Breast epithelium (tissue), 4 donors: ENCODE data around the gene CASS4. TPM values are rescaled to one million over a fixed set of nuclear protein-coding genes. Genes with fewer than 3 reads are reported as not detected.

ENCODE experiments used
- DNase-seq, 2 donors: peaks; one replicate each; pipeline ENCODE4 v3.0.0-alpha.2; 2019; ENCODE audit warnings: low spot score in 2 of 2
- H3K27ac ChIP-seq, 2 donors: fragments of 200-600 bp; sonication (generic) in 1 of 2; one replicate each; pipeline ENCODE4 v1.5.1; 2016 to 2019; ENCODE audit warnings: mild to moderate bottlenecking in 1 of 2
- H3K27me3 ChIP-seq, 2 donors: fragments of 200-600 bp; sonication (generic) in 1 of 2; one replicate each; pipeline versions ENCODE4 v1.5.1 to v1.6.0; 2017 to 2019; ENCODE audit warnings: control low read depth in 1 of 2, mild to moderate bottlenecking in 1 of 2
- H3K36me3 ChIP-seq: fragments of 200-600 bp; one replicate; pipeline ENCODE4 v1.5.1; 2019
- H3K4me1 ChIP-seq, 2 donors: fragments of 200-600 bp; sonication (generic); one replicate each; pipeline ENCODE4 v1.5.1; 2016 to 2019; ENCODE audit warnings: control low read depth in 1 of 2
- H3K4me3 ChIP-seq, 3 donors: fragments of 200-600 bp; sonication (generic); 1 replicate in 2 of 3; 2 replicates in 1 of 3; pipeline ENCODE4 v1.5.1; 2016 to 2019; ENCODE audit warnings: mild to moderate bottlenecking in 3 of 3, moderate library complexity in 2 of 3
- H3K9me3 ChIP-seq, 2 donors: fragments of 200-600 bp; sonication (generic) in 1 of 2; one replicate each; pipeline ENCODE4 v1.5.1; 2016 to 2019; ENCODE audit warnings: control low read depth in 1 of 2
- POLR2A ChIP-seq: fragments of 450-650 bp; IDR thresholded peaks from one replicate; pipeline ENCODE4 v1.6.1; 2016; ENCODE audit warnings: antibody characterized with exemption, mild to moderate bottlenecking, moderate library complexity
- POLR2AphosphoS5 ChIP-seq, 3 donors: sonication (generic); formaldehyde crosslinking; IDR thresholded peaks; one replicate each; pipeline ENCODE4 v1.6.1; 2017; ENCODE audit warnings: antibody characterized with exemption in 3 of 3
- intact Hi-C: fragments of 100-400 bp; cut with DNase I; formaldehyde crosslinking; loops from one replicate; pipeline ENCODE4 v1.15.1; 2023; ENCODE audit warnings: low total_unique reads
- total RNA-seq, 3 donors: library from RNA; depleted of rRNA; stranded (reverse); fragments of >200 nt; gene quantifications; one replicate each; pipeline ENCODE4 v1.1.0, GENCODE V29; 2016
- TF ChIP-seq, protein P1 (sequence below), 3 donors: fragments of 450-650 bp; IDR thresholded peaks; one replicate each; pipeline ENCODE4 v1.5.1; 2016 to 2017; ENCODE audit warnings: antibody characterized with exemption in 3 of 3, mild to moderate bottlenecking in 3 of 3, moderate library complexity in 3 of 3

The CASS4 gene
- total RNA-seq, 3 donors from 2014 or later: 1.6 to 3.4 (median 2.2) TPM

DNA sequence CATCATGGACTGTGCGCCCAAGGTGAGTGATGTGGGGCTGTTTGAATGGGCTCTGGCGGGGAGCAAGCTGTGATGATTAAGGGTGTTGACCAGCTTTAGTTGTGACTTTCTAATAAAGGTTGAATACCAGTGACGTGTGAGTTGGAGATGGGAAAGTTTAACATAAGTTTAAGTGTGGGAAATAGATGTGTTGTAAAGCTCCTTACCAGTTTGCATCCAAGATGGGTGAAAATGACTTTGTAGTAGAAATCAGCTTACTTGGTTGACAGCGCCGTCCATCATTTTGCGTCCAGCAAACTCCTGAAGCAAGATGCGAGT, 372 bp downstream of the CASS4 start:
- Histone ChIP-seq H3K9me3 (no peaks in the 10 kb centered on the region), H3K27ac (peak overlapping the region; percentile 5 to 65), H3K4me1 (no peaks in the 10 kb centered on the region), H3K36me3 (no peaks in the 10 kb centered on the region), H3K27me3 (no peaks in the 10 kb centered on the region), H3K4me3 (peak overlapping the region in 2 of 3 donors; percentile 14 to 41)
- intact Hi-C loops: no loop called here
- TF ChIP-seq POLR2A: no peak
- TF ChIP-seq, protein P1, sequence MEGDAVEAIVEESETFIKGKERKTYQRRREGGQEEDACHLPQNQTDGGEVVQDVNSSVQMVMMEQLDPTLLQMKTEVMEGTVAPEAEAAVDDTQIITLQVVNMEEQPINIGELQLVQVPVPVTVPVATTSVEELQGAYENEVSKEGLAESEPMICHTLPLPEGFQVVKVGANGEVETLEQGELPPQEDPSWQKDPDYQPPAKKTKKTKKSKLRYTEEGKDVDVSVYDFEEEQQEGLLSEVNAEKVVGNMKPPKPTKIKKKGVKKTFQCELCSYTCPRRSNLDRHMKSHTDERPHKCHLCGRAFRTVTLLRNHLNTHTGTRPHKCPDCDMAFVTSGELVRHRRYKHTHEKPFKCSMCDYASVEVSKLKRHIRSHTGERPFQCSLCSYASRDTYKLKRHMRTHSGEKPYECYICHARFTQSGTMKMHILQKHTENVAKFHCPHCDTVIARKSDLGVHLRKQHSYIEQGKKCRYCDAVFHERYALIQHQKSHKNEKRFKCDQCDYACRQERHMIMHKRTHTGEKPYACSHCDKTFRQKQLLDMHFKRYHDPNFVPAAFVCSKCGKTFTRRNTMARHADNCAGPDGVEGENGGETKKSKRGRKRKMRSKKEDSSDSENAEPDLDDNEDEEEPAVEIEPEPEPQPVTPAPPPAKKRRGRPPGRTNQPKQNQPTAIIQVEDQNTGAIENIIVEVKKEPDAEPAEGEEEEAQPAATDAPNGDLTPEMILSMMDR (IDR thresholded peaks at IDR 0.05): no peak
- TF ChIP-seq POLR2AphosphoS5 (IDR thresholded peaks at IDR 0.05): no peak
- DNase-seq: no peak

DNA sequence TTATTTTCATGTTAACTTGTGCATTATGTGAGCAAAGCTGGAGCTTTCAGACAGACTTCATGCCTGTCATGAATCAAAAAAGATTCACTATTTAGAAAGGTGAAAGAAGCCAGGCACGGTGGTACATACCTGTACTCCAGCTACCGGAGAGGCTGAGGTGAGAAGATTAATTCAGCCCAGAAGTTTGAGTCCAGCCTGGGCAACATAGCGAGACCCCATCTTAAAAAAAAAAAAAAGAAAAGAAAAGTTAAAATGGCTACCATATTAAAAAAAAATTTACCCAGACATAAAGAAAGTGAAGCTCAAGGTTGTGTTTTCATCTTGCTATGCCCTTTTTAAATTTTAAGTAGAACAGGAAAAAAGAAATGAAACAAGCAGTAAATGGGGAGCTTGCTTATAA, 889 bp downstream of the CASS4 start:
- H3K36me3 ChIP-seq: no peaks in the 10 kb centered on the region
- peak overlapping the region in 1 of 3 donors; percentile 14 for H3K4me3 ChIP-seq
- intact Hi-C loops: no loop called here
- no peak for TF ChIP-seq POLR2AphosphoS5 (IDR thresholded peaks at IDR 0.05)
- no peak for TF ChIP-seq POLR2A
- TF ChIP-seq, protein P1 (IDR thresholded peaks at IDR 0.05): no peak
- no peak for DNase-seq
- H3K27me3 ChIP-seq: no peaks in the 10 kb centered on the region
- peak overlapping the region in 1 of 2 donors; percentile 65 for H3K27ac ChIP-seq
- H3K9me3 ChIP-seq: no peaks in the 10 kb centered on the region
- no peaks in the 10 kb centered on the region for H3K4me1 ChIP-seq

DNA sequence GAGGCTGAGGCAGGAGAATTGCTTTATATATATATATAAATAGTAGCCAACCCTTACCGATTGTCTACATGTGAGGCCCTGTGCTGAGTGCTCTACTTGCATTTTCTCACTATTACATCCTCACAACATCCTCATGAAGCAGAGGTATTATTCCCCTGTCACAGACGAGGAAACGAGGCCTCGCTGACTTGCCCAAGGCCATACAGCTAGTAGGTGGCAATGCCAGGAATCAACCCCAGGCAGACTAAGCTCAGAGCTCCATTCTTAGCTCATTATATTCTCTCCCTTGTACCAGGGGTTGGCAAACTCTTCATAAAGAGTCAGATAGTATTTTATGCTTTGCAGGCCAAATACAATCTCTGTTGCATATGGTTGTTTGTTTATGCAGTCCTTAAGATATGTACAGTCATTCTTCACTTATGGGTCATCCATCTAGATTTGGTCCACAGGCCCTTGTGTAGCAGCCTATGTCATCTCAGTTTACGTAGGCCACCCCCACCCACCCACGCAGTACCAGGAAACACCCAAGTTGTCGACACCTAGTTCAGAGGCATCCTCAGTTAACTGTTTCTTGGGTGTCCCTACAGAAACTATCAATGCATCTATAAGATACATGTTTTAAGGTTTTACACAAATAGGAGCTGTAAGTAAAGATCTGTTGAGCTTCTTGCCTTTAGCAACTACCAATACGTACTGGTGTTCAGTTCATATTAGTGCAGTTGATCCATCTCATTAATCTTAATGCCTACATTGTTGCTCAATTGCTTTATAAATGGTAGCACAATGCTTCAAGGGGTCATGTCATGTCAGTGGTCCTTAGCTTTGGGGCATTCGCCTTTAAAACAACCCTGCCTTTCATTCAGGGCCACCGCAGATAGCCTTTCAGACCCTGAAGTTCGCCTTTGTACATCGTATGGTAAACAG, 3.0 kb downstream of the CASS4 start:
- no peak overlapping the region for H3K4me3 ChIP-seq
- TF ChIP-seq POLR2A (no peak), POLR2AphosphoS5 (IDR thresholded peaks at IDR 0.05) (no peak)
- TF ChIP-seq, protein P1 (IDR thresholded peaks at IDR 0.05): no peak

DNA sequence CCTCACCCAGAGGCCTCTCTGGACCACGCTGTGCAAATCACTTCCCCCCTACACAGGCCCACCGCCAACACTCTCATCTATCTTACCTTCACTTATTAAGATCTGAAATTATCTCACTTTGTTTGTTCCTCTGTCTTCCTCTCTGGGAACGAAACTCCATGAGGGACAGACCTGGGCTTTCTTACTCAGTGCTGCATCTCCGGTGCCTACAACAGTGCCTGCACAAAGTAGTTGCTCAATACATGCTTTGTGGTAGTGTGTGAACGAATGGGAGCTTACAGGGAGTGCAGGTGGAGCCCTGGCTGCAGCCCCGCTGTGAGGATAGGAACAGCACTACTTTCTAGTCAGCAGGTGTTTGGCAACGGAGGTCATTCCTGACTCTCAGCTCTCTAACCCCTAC, 5.3 kb downstream of the CASS4 start:
- Histone ChIP-seq H3K36me3 (no peaks in the 10 kb centered on the region), H3K27ac (no peak overlapping the region), H3K27me3 (no peaks in the 10 kb centered on the region), H3K4me3 (no peak overlapping the region), H3K9me3 (no peaks in the 10 kb centered on the region), H3K4me1 (no peaks in the 10 kb centered on the region)
- TF ChIP-seq, protein P1 (IDR thresholded peaks at IDR 0.05): no peak
- TF ChIP-seq POLR2AphosphoS5 (IDR thresholded peaks at IDR 0.05) (no peak), POLR2A (no peak)
- no peak for DNase-seq
- intact Hi-C loops: no loop called here

More for the DNA sequence above, 3.0 kb downstream of the CASS4 start:
- intact Hi-C loops: no loop called here
- Histone ChIP-seq H3K36me3 (no peaks in the 10 kb centered on the region), H3K27ac (no peak overlapping the region), H3K4me1 (no peaks in the 10 kb centered on the region), H3K27me3 (no peaks in the 10 kb centered on the region), H3K9me3 (no peaks in the 10 kb centered on the region)
- DNase-seq: no peak

DNA sequence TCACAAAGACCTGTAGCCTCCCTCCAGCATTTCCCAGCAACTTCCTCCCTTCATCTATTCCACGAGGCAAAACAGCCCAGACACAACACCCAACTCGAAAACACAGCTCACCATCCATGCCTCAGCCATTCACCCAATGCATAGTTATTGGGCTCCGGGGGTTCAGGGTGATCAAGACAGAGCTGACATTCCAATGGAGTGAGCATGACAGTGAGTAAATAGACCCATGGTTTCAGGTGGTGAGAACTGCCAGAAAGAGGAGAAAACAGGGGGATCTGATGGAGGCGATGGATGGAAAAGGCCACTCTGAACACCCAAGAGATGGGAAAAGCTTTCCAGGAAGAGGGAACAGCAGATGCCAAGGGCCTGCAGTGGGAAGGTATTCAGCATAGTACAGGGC, 5.9 kb downstream of the CASS4 start:
- Histone ChIP-seq H3K27me3 (no peaks in the 10 kb centered on the region), H3K9me3 (no peaks in the 10 kb centered on the region), H3K27ac (no peak overlapping the region), H3K4me1 (no peaks in the 10 kb centered on the region), H3K36me3 (no peaks in the 10 kb centered on the region), H3K4me3 (no peak overlapping the region)
- no peak for DNase-seq
- intact Hi-C loops: no loop called here
- TF ChIP-seq, protein P1 (IDR thresholded peaks at IDR 0.05): no peak
- no peak for TF ChIP-seq POLR2AphosphoS5 (IDR thresholded peaks at IDR 0.05)
- no peak for TF ChIP-seq POLR2A
